K562 (cell line): Measurements from ENCODE around the gene SPOCK2. TPM values are rescaled to one million over a fixed set of nuclear protein-coding genes. Genes with fewer than 3 reads are reported as not detected.

Source experiments
- ATAC-seq: fragments of 200-7000 bp; cut with Tn5 transposase; 3 replicates; pipeline ENCODE4 v1.9.1; 2020; ENCODE audit warnings: moderate library complexity
- BruUV-seq: library from RNA; stranded (reverse); fragments of 400-500 nt; replicated peaks from 2 replicates; lab custom pipeline; 2021; lab: Mats Ljungman, UMichigan
- CTCF ChIA-PET: fragments of 300-600 bp; formaldehyde crosslinking; extraction: SDS; loops from one replicate; lab custom pipeline; 2021; ENCODE audit warnings: low intra/inter-chr PET ratio; lab: Yijun Ruan, JAX
- POLR2A ChIA-PET: fragments of 300-600, 350-650 bp; sonication (Branson Sonifier 250); formaldehyde crosslinking; extraction: SDS; loops from one replicate; lab custom pipeline; 2021; ENCODE audit warnings: antibody characterized with exemption, inconsistent platforms; lab: Yijun Ruan, JAX
- DNase-seq, 4 experiments: peaks; one replicate each; pipeline versions ENCODE4 v3.0.0 to v3.0.0-alpha.2; 2011 to 2018; ENCODE audit warnings: low spot score in 3 of 4, mixed read lengths in 3 of 4; ENCODE audit errors: extremely low read depth in 1 of 4
- FAIRE-seq: peaks from 2 replicates; lab custom pipeline; 2011; peaks lifted over from hg19 to GRCh38; lab: Jason Lieb, UNC
- H2AFZ ChIP-seq: 2 replicates; pipeline ENCODE4 v1.6.0; 2011; ENCODE audit warnings: low read depth, low read length, control low read depth, inconsistent platforms
- H3K27ac ChIP-seq: fragments of 200-600 bp; 3 replicates; pipeline ENCODE4 v1.8.0; 2011; ENCODE audit warnings: low read depth, mild to moderate bottlenecking, control low read depth, inconsistent platforms, low read length, moderate library complexity, mixed read lengths; ENCODE audit errors: extremely low read depth
- H3K27me3 ChIP-seq, 2 experiments: fragments of 300-600 bp in 1 of 2; 2 replicates in 1 of 2; 3 replicates in 1 of 2; pipeline versions ENCODE4 v1.6.0 to v1.8.0; 2011; ENCODE audit warnings: inconsistent platforms in 2 of 2, low read length in 2 of 2, mild to moderate bottlenecking in 1 of 2, mixed read lengths in 1 of 2, moderate library complexity in 1 of 2; ENCODE audit not compliant: control insufficient read depth in 2 of 2, insufficient read depth in 2 of 2
- H3K36me3 ChIP-seq: fragments of 300-600 bp; 3 replicates; pipeline ENCODE4 v1.8.0; 2011; ENCODE audit warnings: mild to moderate bottlenecking, low read length, inconsistent platforms; ENCODE audit not compliant: control insufficient read depth, insufficient read depth
- H3K4me1 ChIP-seq, 2 experiments: fragments of 200-600 bp in 1 of 2; replicated peaks in 1 of 2; 2 replicates in 1 of 2; 3 replicates in 1 of 2; pipeline versions ENCODE4 v1.5.1 to v1.8.0; 2011; ENCODE audit warnings: inconsistent platforms in 2 of 2, low read length in 2 of 2, mild to moderate bottlenecking in 1 of 2, mixed read lengths in 1 of 2, moderate library complexity in 1 of 2; ENCODE audit not compliant: control insufficient read depth in 2 of 2, insufficient read depth in 2 of 2
- H3K4me2 ChIP-seq: 2 replicates; pipeline ENCODE4 v1.6.1; 2011; ENCODE audit warnings: low read length, control low read depth, inconsistent platforms, mixed read lengths; ENCODE audit not compliant: insufficient read depth
- H3K4me3 ChIP-seq: fragments of 200-600 bp; sonication (generic), shearing (Covaris generic); 2 replicates; pipeline ENCODE4 v1.5.1; 2016; ENCODE audit warnings: control low read depth, inconsistent platforms
- H3K79me2 ChIP-seq: fragments of 200-600 bp; 3 replicates; pipeline ENCODE4 v1.8.0; 2011; ENCODE audit warnings: low read length, inconsistent platforms; ENCODE audit not compliant: control insufficient read depth, insufficient read depth
- H3K9ac ChIP-seq, 2 experiments: 2 replicates each; pipeline versions ENCODE4 v1.6.0 to v1.6.1; 2011; ENCODE audit warnings: low read depth in 2 of 2, low read length in 2 of 2, control low read depth in 1 of 2, inconsistent platforms in 1 of 2, mild to moderate bottlenecking in 1 of 2, mixed read lengths in 1 of 2; ENCODE audit not compliant: insufficient read depth in 1 of 2
- H3K9me1 ChIP-seq: one replicate; pipeline ENCODE4 v1.6.0; 2011; ENCODE audit warnings: inconsistent platforms, mild to moderate bottlenecking, low read length, moderate library complexity; ENCODE audit not compliant: control insufficient read depth, insufficient read depth
- H3K9me3 ChIP-seq: replicated peaks from 2 replicates; pipeline ENCODE4 v1.5.1; 2011; ENCODE audit warnings: low read depth, low read length, inconsistent platforms; ENCODE audit not compliant: control insufficient read depth, insufficient read depth
- H4K20me1 ChIP-seq: replicated peaks from 2 replicates; pipeline ENCODE4 v1.6.1; 2011; ENCODE audit warnings: low read length, inconsistent platforms, mixed read lengths; ENCODE audit not compliant: control insufficient read depth, insufficient read depth
- BDP1 ChIP-seq: IDR thresholded peaks from 3 replicates; pipeline ENCODE4 v1.6.1; 2011; ENCODE audit not compliant: insufficient read length, insufficient read depth
- DACH1 ChIP-seq: fragments of 450-650 bp; IDR thresholded peaks from 2 replicates; pipeline ENCODE4 v1.6.1; 2018; ENCODE audit not compliant: partially characterized antibody
- DIDO1 ChIP-seq: fragments of 450-650 bp; IDR thresholded peaks from 2 replicates; pipeline ENCODE4 v1.6.1; 2016; ENCODE audit warnings: low read depth, missing biosample characterization, missing genetic modification characterization
- FUS ChIP-seq: fragments of 200-400 bp; formaldehyde crosslinking; optimal IDR thresholded peaks from 2 replicates; pipeline ENCODE3; 2017; ENCODE audit warnings: low read depth, low read length
- KDM2B ChIP-seq: fragments of 250-450 bp; sonication (Bioruptor Pico); IDR thresholded peaks from 2 replicates; pipeline ENCODE4 v1.8.0; 2021; ENCODE audit warnings: mild to moderate bottlenecking, moderate library complexity
- NR2C2 ChIP-seq, 2 experiments: fragments of 200-800 bp in 1 of 2; sonication (Bioruptor generic) in 1 of 2; sonication (generic) in 1 of 2; formaldehyde crosslinking in 1 of 2; IDR thresholded peaks; 2 replicates each; pipeline versions ENCODE4 v1.6.1 to v1.8.0; 2016 to 2022; ENCODE audit warnings: mild to moderate bottlenecking in 1 of 2, missing compliant biosample characterization in 1 of 2, missing genetic modification characterization in 1 of 2, missing genetic modification reagents in 1 of 2
- TAF15 ChIP-seq: fragments of 200-400 bp; formaldehyde crosslinking; IDR thresholded peaks from 2 replicates; pipeline ENCODE4 v1.6.1; 2017; ENCODE audit warnings: mild to moderate bottlenecking, low read depth, low read length, moderate library complexity
- TFE3 ChIP-seq: fragments of 450-650 bp; formaldehyde crosslinking; IDR thresholded peaks from 2 replicates; pipeline ENCODE4 v1.4.0; 2020; ENCODE audit warnings: mild to moderate bottlenecking, mixed read lengths
- TRIM25 ChIP-seq: fragments of 450-650 bp; IDR thresholded peaks from 2 replicates; pipeline ENCODE4 v1.7.0; 2016; ENCODE audit warnings: borderline replicate concordance
- ZNF212 ChIP-seq: fragments of 450-650 bp; formaldehyde crosslinking; IDR thresholded peaks from 2 replicates; pipeline ENCODE4 v1.4.0; 2020; ENCODE audit warnings: mild to moderate bottlenecking
- ZNF407 ChIP-seq: fragments of 450-650 bp; IDR thresholded peaks from 2 replicates; pipeline ENCODE4 v1.6.1; 2016; ENCODE audit warnings: low read depth
- WGBS: fragments of 100-300 bp; shearing (Covaris generic); methylation state at CpG from one replicate; pipeline ENCODE4 v1.1.6; 2016; ENCODE audit warnings: low coverage, mixed read lengths; ENCODE audit not compliant: insufficient coverage; ENCODE audit errors: missing lambda C conversion rate; 5-methylcytosine and 5-hydroxymethylcytosine counted together
- in situ Hi-C: fragments of 300-500 bp; cut with MboI; formaldehyde crosslinking; loops from 4 replicates; pipeline ENCODE4 v1.15.0; 2018; ENCODE audit warnings: inconsistent platforms, mixed read lengths
- intact Hi-C: fragments of 100-400 bp; cut with micrococcal nuclease; formaldehyde crosslinking; loops from 2 replicates; pipeline ENCODE4 v1.14.2; 2022
- polyA plus RNA-seq, 8 experiments: library from polyadenylated mRNA; depleted of rRNA in 4 of 8; stranded (reverse) in 5 of 8; unstranded in 3 of 8; fragments of >200 nt; fragmentation: Nextera tagmentation in 2 of 8; fragmentation: Illumina TruSeq in 1 of 8; extraction: Ambion mirVana in 2 of 8; extraction: Trizol in 1 of 8; gene quantifications; 2 replicates each; pipeline versions ENCODE4 v1.2.1 to v1.2.3, GENCODE V29; 2011 to 2014; ENCODE audit warnings: inconsistent platforms in 1 of 8, missing spikeins in 1 of 8
- total RNA-seq, 7 experiments: library from RNA; depleted of rRNA in 6 of 7; stranded (reverse); fragments of >200 nt in 6 of 7; fragmentation: Illumina TruSeq in 2 of 7; extraction: Trizol in 2 of 7; gene quantifications; 2 replicates each; pipeline versions ENCODE4 v1.2.1 to v1.2.3, GENCODE V29; 2011 to 2021; ENCODE audit warnings: low replicate concordance in 1 of 7

SPOCK2 gene
- total and polyA plus RNA-seq, 9 of the 15 experiments (the other 6 are each of a cell fraction or from before 2014, with no cell fraction given), result 0.04 to 0.86 (median 0.11) TPM; not detected in 2

GRCh38 chr10:72050873-72051272 lies 37.5 kb downstream of the SPOCK2 start:
- in situ Hi-C loops, result no loop called here
- Histone ChIP-seq H2AFZ (no peak overlapping the region), H3K9me3 (peaks cover 9% of the 10 kb centered on the region), H3K27me3 (peaks cover 0 to 19% of the 10 kb centered on the region in 2 experiments; a peak in 1 of 5 replicates), H3K4me1 (peaks cover 1 to 3% of the 10 kb centered on the region in 2 experiments; a peak in 2 of 5 replicates), H3K9me1 (no peaks in the 10 kb centered on the region), H3K36me3 (no peaks in the 10 kb centered on the region), H4K20me1 (no peaks in the 10 kb centered on the region), H3K4me2 (no peak overlapping the region), H3K27ac (no peak overlapping the region), H3K9ac (no peak overlapping the region), H3K4me3 (no peak overlapping the region), H3K79me2 (no peaks in the 10 kb centered on the region)
- no peak for FAIRE-seq
- ATAC-seq, result no peak
- POLR2A ChIA-PET, result interaction anchor here (0.8 to 1.1 kb wide), 2 partner anchors 8 to 270 kb away, joined by 4 to 5 read pairs; no protein-coding TSS in a partner anchor
- no TSS peak for BruUV-seq
- CTCF ChIA-PET, result interaction anchor here (0.6 to 1.1 kb wide), 3 partner anchors 155 to 515 kb away, joined by 3 to 4 read pairs (median 3); no protein-coding TSS in a partner anchor
- DNase-seq, result no peak
- WGBS, result 8% methylated on average over 3 of the region's 3 CpGs
- intact Hi-C loops, result no loop called here
- TF ChIP-seq DACH1 (no peak), BDP1 (no peak), NR2C2 (CRISPR knock-in tag; IDR thresholded peaks at IDR 0.05) (no peak), NR2C2 (tag; IDR thresholded peaks at IDR 0.05) (no peak), TRIM25 (no peak), ZNF407 (no peak), ZNF212 (CRISPR knock-in tag) (no peak), DIDO1 (tag) (no peak), TAF15 (no peak), TFE3 (CRISPR knock-in tag) (no peak), KDM2B (CRISPR knock-in tag) (no peak), FUS (no peak)
